NB4 (cell line): ENCODE results near the gene ABCG4.

Source experiments
- MYC ChIP-seq: IDR thresholded peaks from 2 replicates; pipeline ENCODE4 v1.6.1; 2011; ENCODE audit warnings: low read depth, low read length
- POLR2A ChIP-seq: IDR thresholded peaks from 2 replicates; pipeline ENCODE4 v1.6.1; 2011; ENCODE audit warnings: mild to moderate bottlenecking; ENCODE audit not compliant: insufficient read length; ENCODE audit errors: extremely low read depth
- TF ChIP-seq, protein P1 (sequence below): IDR thresholded peaks from one replicate; pipeline ENCODE4 v1.5.1; 2012; ENCODE audit warnings: low read depth, low read length
- TF ChIP-seq, protein P2 (sequence below): IDR thresholded peaks from 2 replicates; pipeline ENCODE4 v1.6.1; 2011; ENCODE audit warnings: low read depth, low read length

GRCh38 chr11:119120639-119121007 lies 28.2 kb upstream of the ABCG4 start:
- TF ChIP-seq, protein P1, sequence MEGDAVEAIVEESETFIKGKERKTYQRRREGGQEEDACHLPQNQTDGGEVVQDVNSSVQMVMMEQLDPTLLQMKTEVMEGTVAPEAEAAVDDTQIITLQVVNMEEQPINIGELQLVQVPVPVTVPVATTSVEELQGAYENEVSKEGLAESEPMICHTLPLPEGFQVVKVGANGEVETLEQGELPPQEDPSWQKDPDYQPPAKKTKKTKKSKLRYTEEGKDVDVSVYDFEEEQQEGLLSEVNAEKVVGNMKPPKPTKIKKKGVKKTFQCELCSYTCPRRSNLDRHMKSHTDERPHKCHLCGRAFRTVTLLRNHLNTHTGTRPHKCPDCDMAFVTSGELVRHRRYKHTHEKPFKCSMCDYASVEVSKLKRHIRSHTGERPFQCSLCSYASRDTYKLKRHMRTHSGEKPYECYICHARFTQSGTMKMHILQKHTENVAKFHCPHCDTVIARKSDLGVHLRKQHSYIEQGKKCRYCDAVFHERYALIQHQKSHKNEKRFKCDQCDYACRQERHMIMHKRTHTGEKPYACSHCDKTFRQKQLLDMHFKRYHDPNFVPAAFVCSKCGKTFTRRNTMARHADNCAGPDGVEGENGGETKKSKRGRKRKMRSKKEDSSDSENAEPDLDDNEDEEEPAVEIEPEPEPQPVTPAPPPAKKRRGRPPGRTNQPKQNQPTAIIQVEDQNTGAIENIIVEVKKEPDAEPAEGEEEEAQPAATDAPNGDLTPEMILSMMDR: no peak
- TF ChIP-seq POLR2A: no peak
- TF ChIP-seq, protein P2, sequence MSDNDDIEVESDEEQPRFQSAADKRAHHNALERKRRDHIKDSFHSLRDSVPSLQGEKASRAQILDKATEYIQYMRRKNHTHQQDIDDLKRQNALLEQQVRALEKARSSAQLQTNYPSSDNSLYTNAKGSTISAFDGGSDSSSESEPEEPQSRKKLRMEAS: peak; percentile 12; the same call in 1 of the 2 replicates
- no peak for TF ChIP-seq MYC
